Measurements from ENCODE around the gene ALKBH6.

GRCh38 chr19:35963514-35963913, 50.5 kb downstream of the ALKBH6 start:
- TF ChIP-seq EZH2phosphoT487 (IDR thresholded peaks at IDR 0.05; ENCODE audit: insufficient read depth, low read depth) (no peak), EZH2 (IDR thresholded peaks at IDR 0.05; ENCODE audit: insufficient read depth, poor library complexity, severe bottlenecking) (no peak)
